Measurements from ENCODE around the gene MFAP2.

MFAP2 gene

DNA sequence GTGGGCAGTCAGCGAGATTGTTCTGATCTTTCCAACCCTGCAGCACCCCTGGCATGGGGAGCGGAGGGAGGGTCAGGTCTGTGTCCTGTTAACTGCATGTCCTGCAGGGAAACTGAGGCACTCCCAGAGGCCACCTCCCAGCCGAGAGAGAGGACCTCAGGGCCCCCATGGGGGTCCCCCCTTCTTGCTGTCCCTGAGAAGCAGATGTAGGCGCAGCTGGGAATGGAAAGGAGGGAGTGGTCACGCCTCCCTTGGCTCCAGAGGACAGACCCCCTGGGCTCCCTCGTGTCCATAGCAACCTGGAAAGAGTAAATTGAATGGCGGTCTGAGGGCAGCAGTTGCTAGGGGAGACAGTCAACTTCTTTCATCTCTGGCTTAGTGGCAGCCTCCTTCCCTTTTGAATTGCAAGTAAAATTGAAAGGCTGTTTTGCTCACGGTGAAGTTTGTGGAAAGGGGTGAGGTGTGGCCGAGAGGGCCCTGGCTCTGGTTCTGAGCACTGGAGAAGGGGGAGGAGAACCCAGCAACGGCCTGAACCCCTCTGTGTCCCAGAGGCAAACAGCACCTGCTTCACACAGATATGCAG lies 53.8 kb downstream of the MFAP2 start:
- no peak for DNase-seq

DNA sequence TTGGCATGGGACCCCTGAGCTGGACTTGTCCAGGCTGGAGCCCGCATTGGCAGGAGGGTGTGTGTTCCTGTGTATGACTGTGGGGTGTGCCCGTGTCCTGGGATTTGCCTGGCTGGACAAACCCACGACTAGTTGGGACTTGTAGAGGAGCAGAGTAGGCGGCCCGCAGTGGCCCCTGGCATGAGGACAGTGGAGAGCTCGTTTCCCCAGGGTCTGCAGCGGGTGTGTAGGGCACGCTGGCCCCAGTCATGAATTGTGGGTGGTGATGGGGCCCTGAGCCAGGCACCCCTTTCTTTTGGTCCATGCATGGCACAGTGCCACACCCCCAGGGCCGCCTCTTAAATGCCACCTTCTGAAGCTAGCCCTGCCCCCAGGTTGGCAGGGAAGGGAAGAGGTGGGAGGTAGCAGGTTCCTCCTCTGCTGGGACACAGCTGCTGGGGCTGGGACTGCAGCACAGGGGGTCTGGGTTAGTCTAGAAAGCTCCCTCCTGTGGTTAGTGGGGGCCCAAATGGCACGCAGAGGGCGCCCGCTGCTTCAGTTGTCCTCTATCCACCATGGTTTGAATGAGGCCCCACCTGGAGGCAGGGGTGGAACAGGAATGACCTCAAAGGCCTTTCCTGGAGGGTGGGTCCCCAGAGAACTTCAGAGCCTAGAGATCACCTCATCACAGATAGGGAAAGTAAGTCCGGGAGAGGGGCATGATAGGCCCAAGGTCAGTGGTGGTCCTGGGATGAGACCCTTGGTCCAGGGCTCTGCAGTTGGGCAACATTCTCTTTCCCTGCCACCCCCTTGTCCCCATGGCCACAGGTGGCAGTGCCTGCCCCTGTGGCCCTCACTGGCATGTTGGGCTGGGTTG lies 54.6 kb downstream of the MFAP2 start:
- no peak for DNase-seq

- DNase-seq: no peak
These were observed 55.4 kb downstream of the MFAP2 start for GRCh38 chr1:16924919-16925477.

Data from CD4-positive, alpha-beta T cell treated with Interleukin-4 for 1 hour (primary cell).